Vagina (tissue), 2 donors: ENCODE results near the gene IRF8.

Experiments
- CTCF ChIP-seq, 3 experiments: fragments of 450-650 bp in 2 of 3; fragments of 200-600 bp in 1 of 3; sonication (generic) in 1 of 3; IDR thresholded peaks; one replicate each; pipeline ENCODE4 v1.5.1; 2017 to 2019; ENCODE audit warnings: antibody characterized with exemption in 3 of 3, mild to moderate bottlenecking in 2 of 3, moderate library complexity in 2 of 3
- POLR2A ChIP-seq, 2 donors: fragments of 450-650 bp; IDR thresholded peaks; one replicate each; pipeline ENCODE4 v1.6.1; 2017; ENCODE audit warnings: antibody characterized with exemption in 2 of 2, mild to moderate bottlenecking in 2 of 2, moderate library complexity in 2 of 2
- POLR2AphosphoS5 ChIP-seq, 2 donors: sonication (generic); formaldehyde crosslinking; IDR thresholded peaks; one replicate each; pipeline ENCODE4 v1.9.0; 2017; ENCODE audit warnings: antibody characterized with exemption in 2 of 2, mild to moderate bottlenecking in 2 of 2, low read depth in 1 of 2; ENCODE audit not compliant: insufficient read depth in 1 of 2

- TF ChIP-seq POLR2A (IDR thresholded peaks at IDR 0.05) (no peak), CTCF (IDR thresholded peaks at IDR 0.05) (no peak), POLR2AphosphoS5 (IDR thresholded peaks at IDR 0.05; ENCODE audit: insufficient read depth in 1 of 2, low read depth in 1 of 2) (no peak)
Observed at GRCh38 chr16:85948138-85948509, 49.2 kb downstream of the IRF8 start.
